ES-I3 (cell line): ENCODE results near the gene TRAPPC10.

ENCODE experiments used
- H3K36me3 ChIP-seq: 2 replicates; pipeline ENCODE4 v1.6.1; 2013; ENCODE audit warnings: mild to moderate bottlenecking, low read length, control low read depth, moderate library complexity; ENCODE audit not compliant: insufficient read depth
- H3K4me1 ChIP-seq: 2 replicates; pipeline ENCODE4 v1.6.1; 2013; ENCODE audit warnings: mild to moderate bottlenecking, control low read depth, low read length; ENCODE audit not compliant: insufficient read depth
- H3K9ac ChIP-seq: 2 replicates; pipeline ENCODE4 v1.6.1; 2013; ENCODE audit warnings: low read depth, mild to moderate bottlenecking, low read length, moderate library complexity
- H3K9me3 ChIP-seq: 2 replicates; pipeline ENCODE4 v1.6.1; 2013; ENCODE audit warnings: mild to moderate bottlenecking, low read length, moderate library complexity; ENCODE audit not compliant: control insufficient read depth, insufficient read depth

Gene TRAPPC10

GRCh38 chr21:44020551-44020950, 8.4 kb downstream of the TRAPPC10 start:
- Histone ChIP-seq H3K4me1 (peaks cover 12% of the 10 kb centered on the region), H3K9me3 (no peaks in the 10 kb centered on the region), H3K36me3 (no peaks in the 10 kb centered on the region), H3K9ac (no peak overlapping the region)

- Histone ChIP-seq H3K9ac (no peak overlapping the region), H3K36me3 (no peaks in the 10 kb centered on the region), H3K9me3 (no peaks in the 10 kb centered on the region), H3K4me1 (peaks cover 17% of the 10 kb centered on the region)
Measured at GRCh38 chr21:44021064-44021463, 9.0 kb downstream of the TRAPPC10 start.

GRCh38 chr21:44024257-44024656, 12.1 kb downstream of the TRAPPC10 start:
- H3K36me3 ChIP-seq = no peaks in the 10 kb centered on the region
- H3K4me1 ChIP-seq = peaks cover 21% of the 10 kb centered on the region
- H3K9me3 ChIP-seq = no peaks in the 10 kb centered on the region
- no peak overlapping the region for H3K9ac ChIP-seq

- H3K36me3 ChIP-seq = no peaks in the 10 kb centered on the region
- no peak overlapping the region for H3K9ac ChIP-seq
- H3K9me3 ChIP-seq = no peaks in the 10 kb centered on the region
- H3K4me1 ChIP-seq = peaks cover 21% of the 10 kb centered on the region
Measured at GRCh38 chr21:44024887-44025353, 12.8 kb downstream of the TRAPPC10 start.

- no peak overlapping the region for H3K9ac ChIP-seq
- H3K9me3 ChIP-seq = no peaks in the 10 kb centered on the region
- H3K36me3 ChIP-seq = no peaks in the 10 kb centered on the region
- H3K4me1 ChIP-seq = peaks cover 18% of the 10 kb centered on the region
Measured at GRCh38 chr21:44027607-44028286, 15.6 kb downstream of the TRAPPC10 start.

- Histone ChIP-seq H3K4me1 (peaks cover 18% of the 10 kb centered on the region), H3K9me3 (no peaks in the 10 kb centered on the region), H3K9ac (no peak overlapping the region), H3K36me3 (no peaks in the 10 kb centered on the region)
Measured at GRCh38 chr21:44028287-44028659, 16.2 kb downstream of the TRAPPC10 start.

- no peaks in the 10 kb centered on the region for H3K9me3 ChIP-seq
- H3K36me3 ChIP-seq = no peaks in the 10 kb centered on the region
- H3K9ac ChIP-seq = no peak overlapping the region
- peaks cover 18% of the 10 kb centered on the region for H3K4me1 ChIP-seq
Measured at GRCh38 chr21:44029460-44030087, 17.5 kb downstream of the TRAPPC10 start.

- no peak overlapping the region for H3K9ac ChIP-seq
- no peaks in the 10 kb centered on the region for H3K9me3 ChIP-seq
- H3K4me1 ChIP-seq = no peaks in the 10 kb centered on the region
- H3K36me3 ChIP-seq = peaks cover 11% of the 10 kb centered on the region
Measured at GRCh38 chr21:44035244-44035643, 23.1 kb downstream of the TRAPPC10 start.

GRCh38 chr21:44038063-44038462, 26.0 kb downstream of the TRAPPC10 start:
- no peaks in the 10 kb centered on the region for H3K4me1 ChIP-seq
- H3K9ac ChIP-seq = no peak overlapping the region
- no peaks in the 10 kb centered on the region for H3K9me3 ChIP-seq
- peaks cover 11% of the 10 kb centered on the region for H3K36me3 ChIP-seq

GRCh38 chr21:44039828-44040227, 27.7 kb downstream of the TRAPPC10 start:
- H3K36me3 ChIP-seq = peaks cover 11% of the 10 kb centered on the region
- no peaks in the 10 kb centered on the region for H3K4me1 ChIP-seq
- no peak overlapping the region for H3K9ac ChIP-seq
- no peaks in the 10 kb centered on the region for H3K9me3 ChIP-seq

GRCh38 chr21:44043613-44044012, 31.5 kb downstream of the TRAPPC10 start:
- Histone ChIP-seq H3K4me1 (no peaks in the 10 kb centered on the region), H3K9ac (no peak overlapping the region), H3K36me3 (peaks cover 4% of the 10 kb centered on the region; the same call in 1 of the 2 replicates)

GRCh38 chr21:44046734-44047133, 34.6 kb downstream of the TRAPPC10 start:
- Histone ChIP-seq H3K36me3 (no peaks in the 10 kb centered on the region; the same call in 1 of the 2 replicates), H3K9me3 (no peaks in the 10 kb centered on the region), H3K4me1 (no peaks in the 10 kb centered on the region), H3K9ac (no peak overlapping the region)

More at GRCh38 chr21:44043613-44044012, 31.5 kb downstream of the TRAPPC10 start:
- no peaks in the 10 kb centered on the region for H3K9me3 ChIP-seq

GRCh38 chr21:44047996-44048560, 36.0 kb downstream of the TRAPPC10 start:
- no peaks in the 10 kb centered on the region; the same call in 1 of the 2 replicates for H3K36me3 ChIP-seq
- H3K9ac ChIP-seq = no peak overlapping the region
- H3K9me3 ChIP-seq = no peaks in the 10 kb centered on the region
- no peaks in the 10 kb centered on the region for H3K4me1 ChIP-seq

- Histone ChIP-seq H3K4me1 (no peaks in the 10 kb centered on the region), H3K9me3 (no peaks in the 10 kb centered on the region), H3K36me3 (no peaks in the 10 kb centered on the region; the same call in 1 of the 2 replicates), H3K9ac (no peak overlapping the region)
Measured at GRCh38 chr21:44049182-44049581, 37.1 kb downstream of the TRAPPC10 start.

GRCh38 chr21:44049606-44050005, 37.5 kb downstream of the TRAPPC10 start:
- Histone ChIP-seq H3K9me3 (no peaks in the 10 kb centered on the region), H3K36me3 (no peaks in the 10 kb centered on the region; the same call in 1 of the 2 replicates), H3K4me1 (no peaks in the 10 kb centered on the region; the same call in 1 of the 2 replicates), H3K9ac (no peak overlapping the region)
